IMR-90 (cell line): ENCODE measurements around the gene KPNA3. TPM values are rescaled to one million over a fixed set of nuclear protein-coding genes. Genes with fewer than 3 reads are reported as not detected.

Experiments
- ATAC-seq: fragments of 200-7000 bp; cut with Tn5 transposase; 2 replicates; pipeline ENCODE4 v1.9.1; 2020; ENCODE audit warnings: low read depth, mild to moderate bottlenecking, moderate library complexity
- BruUV-seq: library from RNA; stranded (reverse); fragments of 400-500 nt; replicated peaks from 2 replicates; lab custom pipeline; 2021; lab: Mats Ljungman, UMichigan
- CTCF ChIA-PET: fragments of 300-600 bp; formaldehyde crosslinking; extraction: SDS; loops from one replicate; lab custom pipeline; 2021; ENCODE audit warnings: antibody characterized with exemption; lab: Yijun Ruan, JAX
- POLR2A ChIA-PET: fragments of 300-600 bp; sonication (Branson Sonifier 250); formaldehyde crosslinking; loops from one replicate; lab custom pipeline; 2022; ENCODE audit warnings: antibody characterized with exemption; ENCODE audit not compliant: unreplicated experiment; lab: Charles Lee
- DNase-seq: peaks from one replicate; pipeline ENCODE4 v3.0.0; 2013
- H2AFZ ChIP-seq: replicated peaks from 2 replicates; pipeline ENCODE3; 2013; ENCODE audit warnings: low read length, mild to moderate bottlenecking; ENCODE audit not compliant: poor library complexity
- H2AK5ac ChIP-seq: 2 replicates; pipeline ENCODE4 v1.6.1; 2013; ENCODE audit warnings: low read depth, low read length, inconsistent platforms
- H2AK9ac ChIP-seq: replicated peaks from 2 replicates; pipeline ENCODE3; 2013; ENCODE audit warnings: mild to moderate bottlenecking, low read depth, low read length, moderate library complexity; ENCODE audit not compliant: poor library complexity
- H2BK120ac ChIP-seq: 2 replicates; pipeline ENCODE4 v1.6.1; 2013; ENCODE audit warnings: low read depth, low read length, inconsistent platforms
- H2BK15ac ChIP-seq: 3 replicates; pipeline ENCODE4 v1.6.1; 2013; ENCODE audit warnings: low read depth, low read length, inconsistent platforms
- H2BK20ac ChIP-seq: 2 replicates; pipeline ENCODE4 v1.6.1; 2013; ENCODE audit warnings: low read depth, mild to moderate bottlenecking, inconsistent platforms, low read length, moderate library complexity
- H2BK5ac ChIP-seq: 2 replicates; pipeline ENCODE4 v1.6.1; 2013; ENCODE audit warnings: mild to moderate bottlenecking, low read depth, low read length, inconsistent platforms; ENCODE audit not compliant: poor library complexity, severe bottlenecking
- H3K14ac ChIP-seq: replicated peaks from 2 replicates; pipeline ENCODE4 v1.6.1; 2013; ENCODE audit warnings: low read depth, low read length, inconsistent platforms
- H3K18ac ChIP-seq: 2 replicates; pipeline ENCODE4 v1.6.1; 2013; ENCODE audit warnings: low read depth, low read length, control low read depth
- H3K23ac ChIP-seq: 2 replicates; pipeline ENCODE4 v1.6.1; 2013; ENCODE audit warnings: low read depth, low read length, inconsistent platforms
- H3K27ac ChIP-seq: 2 replicates; pipeline ENCODE4 v1.5.1; 2013; ENCODE audit warnings: mild to moderate bottlenecking, control low read depth, low read length; ENCODE audit not compliant: insufficient read depth
- H3K27me3 ChIP-seq: 2 replicates; pipeline ENCODE4 v1.6.1; 2013; ENCODE audit warnings: low read length; ENCODE audit not compliant: control insufficient read depth, insufficient read depth
- H3K36me3 ChIP-seq: 2 replicates; pipeline ENCODE4 v1.6.1; 2013; ENCODE audit warnings: low read length, mixed read lengths; ENCODE audit not compliant: control insufficient read depth, insufficient read depth
- H3K4ac ChIP-seq: 2 replicates; pipeline ENCODE4 v1.6.1; 2013; ENCODE audit warnings: low read depth, low read length, inconsistent platforms
- H3K4me1 ChIP-seq: 2 replicates; pipeline ENCODE4 v1.6.1; 2013; ENCODE audit warnings: low read length, mixed read lengths; ENCODE audit not compliant: control insufficient read depth, insufficient read depth
- H3K4me2 ChIP-seq: 2 replicates; pipeline ENCODE4 v1.6.1; 2013; ENCODE audit warnings: low read depth, mild to moderate bottlenecking, control low read depth, low read length, moderate library complexity
- H3K4me3 ChIP-seq: 2 replicates; pipeline ENCODE4 v1.5.1; 2013; ENCODE audit warnings: low read depth, mild to moderate bottlenecking, control low read depth, low read length, moderate library complexity; ENCODE audit not compliant: insufficient read depth
- H3K56ac ChIP-seq: 2 replicates; pipeline ENCODE4 v1.6.1; 2013; ENCODE audit warnings: low read length, inconsistent platforms; ENCODE audit not compliant: insufficient read depth; ENCODE audit errors: extremely low read depth
- H3K79me1 ChIP-seq, 2 experiments: 2 replicates each; pipeline ENCODE4 v1.6.1; 2013; ENCODE audit warnings: low read length in 2 of 2, inconsistent platforms in 1 of 2, low read depth in 1 of 2
- H3K9ac ChIP-seq: 2 replicates; pipeline ENCODE4 v1.6.1; 2013; ENCODE audit warnings: low read depth, low read length, control low read depth
- H3K9me1 ChIP-seq: 2 replicates; pipeline ENCODE4 v1.6.1; 2013; ENCODE audit warnings: low read length, inconsistent platforms; ENCODE audit not compliant: insufficient read depth
- H3K9me3 ChIP-seq: 2 replicates; pipeline ENCODE4 v1.6.1; 2013; ENCODE audit warnings: low read length; ENCODE audit not compliant: control insufficient read depth, insufficient read depth
- H4K20me1 ChIP-seq: 2 replicates; pipeline ENCODE4 v1.6.1; 2013; ENCODE audit warnings: low read length, inconsistent platforms; ENCODE audit not compliant: insufficient read depth
- H4K5ac ChIP-seq: 2 replicates; pipeline ENCODE4 v1.6.1; 2013; ENCODE audit warnings: mild to moderate bottlenecking, low read depth, low read length, control low read depth
- H4K8ac ChIP-seq, 2 experiments: 2 replicates each; pipeline ENCODE4 v1.6.1; 2013; ENCODE audit warnings: low read depth in 2 of 2, low read length in 2 of 2, control low read depth in 1 of 2, inconsistent platforms in 1 of 2
- H4K91ac ChIP-seq: 2 replicates; pipeline ENCODE4 v1.6.1; 2013; ENCODE audit warnings: low read depth, low read length, inconsistent platforms; ENCODE audit not compliant: insufficient read depth
- CTCF ChIP-seq: conservative IDR thresholded peaks from 2 replicates; pipeline ENCODE4 v1.5.1; 2012; ENCODE audit warnings: mild to moderate bottlenecking, low read depth, low read length, improper control_type of control experiment
- MAZ ChIP-seq: IDR thresholded peaks from 2 replicates; pipeline ENCODE4 v1.6.1; 2012; ENCODE audit warnings: low read depth, mild to moderate bottlenecking, low read length, improper control_type of control experiment, moderate library complexity, borderline replicate concordance
- RFX5 ChIP-seq: IDR thresholded peaks from 2 replicates; pipeline ENCODE4 v1.8.0; 2012; ENCODE audit warnings: low read depth, mild to moderate bottlenecking, low read length, moderate library complexity
- SMC3 ChIP-seq: fragments of 150-350 bp; IDR thresholded peaks from 2 replicates; pipeline ENCODE4 v1.6.1; 2016; ENCODE audit warnings: low read depth, mild to moderate bottlenecking, antibody characterized with exemption, low read length, moderate library complexity
- USF2 ChIP-seq: fragments of 150-350 bp; IDR thresholded peaks from 2 replicates; pipeline ENCODE4 v1.6.1; 2017; ENCODE audit warnings: mild to moderate bottlenecking, antibody characterized with exemption, low read length, low read depth
- WGBS, 2 experiments: methylation state at CpG; one replicate each; pipeline versions ENCODE4 v1.1.5 to v1.1.7; 2013; ENCODE audit warnings: missing lambda C conversion rate in 2 of 2; ENCODE audit not compliant: insufficient read length in 1 of 2; ENCODE audit errors: extremely low coverage in 2 of 2; 5-methylcytosine and 5-hydroxymethylcytosine counted together
- dilution Hi-C: fragments of 300-500 bp; cut with HindIII; formaldehyde crosslinking; loops from one replicate; pipeline ENCODE4 v1.14.3; 2018; ENCODE audit warnings: low sequenced_read_pairs; ENCODE audit not compliant: unreplicated experiment
- in situ Hi-C: fragments of 300-500 bp; cut with MboI; formaldehyde crosslinking; loops from 3 replicates; pipeline ENCODE4 v1.14.3; 2019; ENCODE audit warnings: low sequenced_read_pairs, inconsistent platforms, mixed read lengths
- intact Hi-C: fragments of 100-400 bp; cut with micrococcal nuclease; formaldehyde crosslinking; loops from 2 replicates; pipeline ENCODE4 v1.10.0; 2022
- polyA plus RNA-seq, 3 experiments: library from polyadenylated mRNA; depleted of rRNA; stranded (reverse); fragments of >200 nt; gene quantifications; 2 replicates each; pipeline ENCODE4 v1.2.3, GENCODE V29; 2012; ENCODE audit warnings: low replicate concordance in 1 of 3
- total RNA-seq: library from RNA; depleted of rRNA; stranded (reverse); fragments of >200 nt; gene quantifications from 2 replicates; pipeline ENCODE4 v1.2.3, GENCODE V29; 2012

KPNA3 gene
- total and polyA plus RNA-seq, 2 of the 4 experiments (the other 2 are of a cell fraction), result 25.3 to 48.6 TPM

- 0% methylated on average over 2 of the region's 9 CpGs; no CpG with 5 or more reads in 1 of the 2 experiments for WGBS, 2 experiments
- ChIA-PET POLR2A (interaction anchor here (0.6 kb wide), 1 partner anchor 14 kb away, joined by 6 read pairs; no protein-coding TSS in a partner anchor), CTCF (interaction anchor here (0.5 to 1.8 kb wide), 2 partner anchors 11 to 41 kb away, joined by 3 to 5 read pairs; no protein-coding TSS in a partner anchor)
- peak overlapping the region; percentile 78 for H3K56ac ChIP-seq
- peaks cover 2% of the 10 kb centered on the region for H3K4me1 ChIP-seq
- BruUV-seq, result no TSS peak
- no peak overlapping the region for H2BK20ac ChIP-seq
- H3K36me3 ChIP-seq, result no peaks in the 10 kb centered on the region
- no peak overlapping the region; the same call in 1 of the 2 replicates for H4K5ac ChIP-seq
- H4K8ac ChIP-seq, result peak overlapping the region; percentile 29 to 53; a peak in 2 of 4 replicates
- peak overlapping the region; percentile 86 for H3K4me3 ChIP-seq
- H2AK9ac ChIP-seq, result peak overlapping the region; percentile 94
- peaks cover 9 to 41% of the 10 kb centered on the region in 2 experiments; a peak in 3 of 4 replicates for H3K79me1 ChIP-seq
- H3K4me2 ChIP-seq, result peak overlapping the region; percentile 95
- dilution Hi-C loops (no loop called here), in situ Hi-C loops (no loop called here), intact Hi-C loops (loop anchor here (1.0 to 2.0 kb wide), 2 partner anchors 15 to 57 kb away; no protein-coding TSS in a partner anchor)
- H3K23ac ChIP-seq, result peak overlapping the region; percentile 70
- H3K18ac ChIP-seq, result peak overlapping the region; percentile 12; the same call in 1 of the 2 replicates
- H2BK15ac ChIP-seq, result no peak overlapping the region; the same call in 2 of the 3 replicates
- peaks cover 38% of the 10 kb centered on the region for H4K20me1 ChIP-seq
- H3K9ac ChIP-seq, result peak overlapping the region; percentile 72
- H2BK5ac ChIP-seq, result peak overlapping the region; percentile 94
- peak overlapping the region; percentile 7; the same call in 1 of the 2 replicates for H2BK120ac ChIP-seq
- no peaks in the 10 kb centered on the region for H3K9me3 ChIP-seq
- peak overlapping the region; percentile 38; the same call in 1 of the 2 replicates for H2AK5ac ChIP-seq
- peak overlapping the region; percentile 32 for H3K14ac ChIP-seq
- TF ChIP-seq CTCF (no peak), RFX5 (no peak), SMC3 (no peak), MAZ (no peak), USF2 (no peak)
- peak overlapping the region; percentile 75 for H3K4ac ChIP-seq
- H2AFZ ChIP-seq, result peak overlapping the region; percentile 98
- peak overlapping the region; percentile 97 for H3K27ac ChIP-seq
- ATAC-seq, result no peak
- H4K91ac ChIP-seq, result peak overlapping the region; percentile 50; the same call in 1 of the 2 replicates
- DNase-seq, result peak; percentile 35
- H3K9me1 ChIP-seq, result peaks cover 5% of the 10 kb centered on the region; the same call in 1 of the 2 replicates
- H3K27me3 ChIP-seq, result no peaks in the 10 kb centered on the region
Measured at GRCh38 chr13:49791315-49791710, 1.2 kb downstream of the KPNA3 start.
